GM21447 (cell line): Measurements from ENCODE around the gene TNP2.

Experiments used
- ATAC-seq: cut with Tn5 transposase; IDR thresholded peaks from one replicate; pipeline ENCODE4 v1.9.1; 2021; ENCODE audit not compliant: unreplicated experiment

Gene TNP2

DNA sequence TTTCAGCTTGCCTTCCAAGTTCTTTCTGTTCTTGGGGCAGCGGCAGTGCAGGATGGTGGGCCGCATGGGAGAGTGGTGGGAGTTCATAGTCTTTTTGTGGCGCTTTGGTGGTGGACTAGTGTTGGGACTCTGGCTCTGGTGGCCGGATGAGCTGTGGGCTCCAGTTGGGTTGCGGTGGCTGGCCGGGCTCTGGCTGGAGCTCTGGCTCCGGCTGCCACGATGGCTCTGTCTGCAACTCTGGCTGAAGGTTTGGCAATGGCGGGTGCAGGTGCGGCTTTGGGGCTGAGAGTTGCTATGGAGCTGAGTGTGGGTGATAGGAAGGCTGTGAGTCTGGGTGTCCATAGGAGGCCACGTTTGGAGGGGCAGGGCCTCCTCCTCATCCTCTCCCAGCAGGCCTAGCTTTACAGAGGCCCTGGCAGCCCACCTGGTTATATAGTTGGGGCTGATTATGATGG, at the start of gene TNP2:
TSS of gene TNP2 (minus strand) at position 405 of the 455 bp plus-strand sequence. CDS start at position 342, 63 bp downstream.
- no peak for ATAC-seq

DNA sequence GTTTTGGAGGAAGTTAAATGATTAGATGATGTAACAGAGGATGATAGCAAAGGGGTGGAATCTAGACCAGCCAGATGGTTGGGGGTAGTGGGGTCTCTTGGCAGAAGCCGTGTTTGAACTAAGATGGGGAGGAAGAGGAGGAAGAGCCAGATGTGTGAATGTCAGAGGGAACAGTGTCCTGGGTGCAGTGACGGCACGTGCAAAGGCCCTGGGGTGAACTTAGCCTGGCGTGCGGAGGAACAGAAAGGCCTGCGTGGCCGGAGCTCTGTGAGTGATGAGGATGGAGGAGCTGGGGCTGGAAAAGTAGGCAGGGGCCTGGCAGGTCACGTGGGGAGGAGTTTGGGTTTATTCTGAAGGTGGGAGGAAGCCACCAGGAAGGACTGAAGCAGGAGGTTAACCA, 49.7 kb upstream of the TNP2 start:
- ATAC-seq, result no peak

DNA sequence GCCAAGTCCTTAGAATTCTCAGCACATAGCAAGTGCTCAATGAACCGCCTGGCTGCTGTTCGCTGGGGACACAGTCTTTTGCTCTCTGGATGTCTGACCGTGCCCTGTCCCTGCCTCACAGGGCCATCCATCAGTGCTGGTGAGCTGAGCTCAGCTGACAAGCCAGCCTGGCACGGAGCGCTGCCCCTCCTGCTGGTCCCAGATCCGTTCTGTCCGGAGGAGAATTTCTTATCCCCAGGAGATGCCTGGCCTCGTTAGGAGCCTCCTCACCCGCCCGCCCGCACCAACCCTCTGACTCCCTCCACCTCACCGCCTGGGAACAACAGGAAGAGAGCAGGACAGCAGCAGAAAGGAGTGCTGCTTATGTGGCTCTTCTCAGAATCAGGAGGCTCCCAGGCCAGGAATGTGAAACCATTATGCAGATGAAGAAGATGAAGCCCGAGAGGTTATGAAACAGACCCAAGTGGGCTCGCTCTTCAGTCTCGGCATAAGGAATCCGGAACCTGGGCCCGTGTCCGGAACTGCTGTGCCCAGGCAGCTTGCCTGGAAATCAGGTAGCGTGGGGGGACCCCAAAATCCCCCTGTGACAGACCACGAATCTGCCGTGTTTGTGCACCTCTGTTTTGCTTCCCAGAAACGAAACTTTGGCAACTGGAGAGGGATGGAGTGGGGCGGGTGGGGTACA, 47.3 kb upstream of the TNP2 start:
- no peak for ATAC-seq

DNA sequence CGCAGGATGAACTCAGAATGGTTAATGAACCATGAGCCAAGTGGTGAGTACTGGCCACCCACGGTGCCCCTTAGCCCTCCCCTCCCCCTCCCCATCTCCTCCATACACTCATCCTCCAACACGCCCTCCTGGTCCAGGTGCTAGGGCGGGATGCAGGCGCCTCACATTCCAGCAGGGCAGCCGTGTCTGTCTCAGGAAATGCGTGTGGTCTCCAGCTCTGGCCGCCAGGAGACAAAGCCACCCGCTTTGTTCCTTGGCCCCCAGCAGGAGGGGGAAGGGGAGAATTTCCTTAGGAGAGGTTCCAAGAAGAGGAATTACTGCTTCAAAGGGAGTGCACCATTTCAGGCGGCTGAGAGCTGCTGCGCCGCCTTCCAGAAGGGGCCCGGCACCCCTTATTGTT, 46.4 kb upstream of the TNP2 start:
- ATAC-seq, result no peak

DNA sequence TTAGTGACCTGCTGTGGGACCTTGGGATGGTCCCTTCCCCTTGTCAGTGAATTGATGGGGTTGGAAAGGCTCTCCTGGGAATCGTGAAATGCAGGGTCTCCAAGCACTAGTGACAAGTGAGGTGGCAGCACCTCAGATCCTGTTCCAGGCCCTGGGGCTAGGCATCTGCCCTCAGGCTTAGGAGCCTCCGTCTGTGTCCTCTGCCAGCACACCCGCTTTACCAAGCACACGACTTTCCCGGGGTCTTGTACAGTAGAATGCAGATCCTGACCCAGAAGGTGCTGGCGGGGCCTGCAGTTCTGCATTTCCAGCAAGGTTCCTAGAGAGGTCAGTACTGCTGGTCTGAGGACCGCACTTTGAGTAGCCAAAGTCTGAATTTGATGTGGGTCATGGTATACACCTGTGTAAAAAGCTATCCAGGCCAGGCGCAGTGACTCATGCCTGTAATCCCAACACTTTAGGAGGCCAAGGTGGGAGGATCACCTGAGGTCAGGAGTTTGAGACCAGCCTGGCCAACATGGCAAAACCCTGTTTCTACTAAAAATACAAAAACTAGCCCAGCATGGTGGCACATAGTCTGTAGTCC, 45.3 kb upstream of the TNP2 start:
- ATAC-seq, result no peak

DNA sequence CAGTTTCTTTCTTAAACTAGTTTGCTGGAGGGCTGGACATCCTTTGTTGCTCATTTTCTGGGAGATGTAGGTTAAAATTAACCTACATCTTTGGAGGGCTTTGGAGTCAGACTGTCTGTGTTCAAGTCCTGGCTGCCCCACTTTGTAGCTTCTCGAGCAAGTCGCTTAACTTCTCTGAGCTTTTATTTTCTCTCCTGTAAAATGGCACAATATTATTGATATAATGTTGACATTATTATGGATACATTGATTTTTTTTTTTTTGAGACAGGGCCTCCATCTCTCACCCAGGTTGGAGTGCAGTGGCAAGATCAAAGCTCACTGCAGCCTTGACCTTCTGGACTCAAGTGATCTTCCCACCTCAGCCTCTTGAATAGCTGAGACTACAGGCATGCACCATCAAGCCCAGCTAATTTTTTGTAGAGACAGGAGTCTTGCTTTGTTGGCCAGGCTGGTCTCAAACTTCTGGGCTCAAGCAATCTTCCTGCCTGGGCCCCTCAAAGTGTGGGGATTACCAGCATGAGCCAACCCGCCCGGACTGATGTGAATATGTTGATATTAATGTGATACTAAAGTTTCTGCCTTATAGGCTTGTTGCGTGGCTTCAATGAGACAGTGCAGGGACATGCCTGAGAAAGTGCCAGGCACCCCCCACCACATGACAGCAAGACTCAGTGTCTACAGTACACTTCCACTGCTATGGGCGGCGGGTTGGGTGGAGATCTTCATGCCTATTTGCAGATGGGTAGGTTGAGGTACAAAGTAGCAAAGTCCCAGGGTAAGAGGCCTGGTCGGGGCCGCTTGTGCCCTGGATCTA, 44.6 kb upstream of the TNP2 start:
- ATAC-seq, result no peak

DNA sequence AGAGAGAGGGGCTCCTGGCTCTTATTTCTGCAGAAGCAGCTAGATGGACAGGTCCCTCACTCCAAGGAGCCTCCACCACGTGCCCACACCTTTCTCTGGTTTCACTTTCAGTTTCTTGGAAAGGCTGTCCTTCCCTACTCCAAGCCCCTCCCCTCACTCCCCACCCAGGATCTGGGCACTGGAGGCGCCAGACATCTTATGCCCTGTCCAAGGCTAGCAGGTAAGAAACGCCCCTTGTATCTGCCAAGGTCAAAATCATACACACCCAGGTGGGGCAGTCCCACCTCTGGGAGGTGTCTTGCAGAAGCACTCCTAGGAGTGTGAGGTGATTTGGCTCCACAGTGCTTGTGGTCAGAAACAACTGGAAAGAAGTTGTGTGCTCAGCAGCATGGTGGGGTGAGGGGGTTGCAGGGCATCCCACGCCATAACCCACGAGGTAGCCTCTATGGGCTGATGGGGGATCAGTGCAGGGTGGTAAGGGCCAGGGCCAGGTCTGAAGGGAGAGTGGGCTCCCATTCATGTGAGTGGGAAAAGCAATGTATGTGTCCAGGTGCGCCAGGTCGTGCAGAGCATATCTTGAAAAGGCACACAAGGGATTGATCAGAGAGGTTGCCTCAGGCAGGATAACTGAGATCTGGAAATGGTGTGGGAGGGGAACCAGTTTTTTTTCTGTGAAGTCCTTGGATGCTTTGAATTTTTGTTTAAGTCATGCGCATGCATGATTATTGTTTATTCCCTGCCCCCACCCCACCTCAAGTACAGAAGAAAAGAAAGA, 43.8 kb upstream of the TNP2 start:
- ATAC-seq, result no peak

DNA sequence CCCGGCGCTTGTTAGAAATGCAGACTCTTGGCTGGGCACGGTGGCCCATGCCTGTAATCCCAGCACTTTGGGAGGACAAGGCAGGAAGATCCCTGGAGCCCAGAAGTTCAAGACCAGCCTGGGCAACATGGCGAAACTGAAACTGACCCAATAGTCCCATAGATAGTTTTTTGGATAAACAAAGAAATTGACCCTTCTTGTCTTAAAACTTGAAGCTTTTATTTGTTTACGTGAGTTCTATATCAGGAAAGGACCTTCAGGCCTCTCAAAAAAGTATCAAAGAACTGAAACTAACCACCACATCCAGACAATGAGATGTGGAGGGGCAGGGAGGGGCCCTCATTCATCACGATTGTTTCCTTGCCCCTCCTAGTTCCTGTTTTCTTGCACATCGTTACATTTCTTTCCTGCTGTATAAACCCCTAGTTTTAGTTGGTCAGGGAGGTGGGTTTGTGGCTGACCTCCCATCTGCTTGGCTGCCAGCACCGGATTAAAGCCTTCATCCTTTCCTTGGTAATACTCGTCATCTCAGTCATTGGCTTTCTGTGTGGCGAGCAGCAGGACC, 42.0 kb upstream of the TNP2 start:
- ATAC-seq, result peak; percentile 30

DNA sequence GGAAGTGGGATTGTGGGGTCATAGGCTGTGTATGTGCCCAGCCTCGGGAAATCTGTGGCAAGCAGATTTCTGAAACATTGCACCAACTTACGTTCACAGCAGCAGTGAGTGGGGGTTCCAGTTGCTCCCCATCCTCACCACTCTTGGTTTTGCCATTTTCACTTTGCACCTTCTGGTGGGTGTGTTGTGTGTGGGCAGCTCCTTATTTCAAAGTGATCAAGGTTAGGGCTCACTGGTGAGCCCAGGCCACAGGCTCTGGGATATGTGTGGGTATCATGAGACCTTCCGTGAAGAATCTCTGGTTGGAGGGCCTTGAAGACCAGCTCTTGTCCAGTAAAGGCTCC, 41.5 kb upstream of the TNP2 start:
- no peak for ATAC-seq

DNA sequence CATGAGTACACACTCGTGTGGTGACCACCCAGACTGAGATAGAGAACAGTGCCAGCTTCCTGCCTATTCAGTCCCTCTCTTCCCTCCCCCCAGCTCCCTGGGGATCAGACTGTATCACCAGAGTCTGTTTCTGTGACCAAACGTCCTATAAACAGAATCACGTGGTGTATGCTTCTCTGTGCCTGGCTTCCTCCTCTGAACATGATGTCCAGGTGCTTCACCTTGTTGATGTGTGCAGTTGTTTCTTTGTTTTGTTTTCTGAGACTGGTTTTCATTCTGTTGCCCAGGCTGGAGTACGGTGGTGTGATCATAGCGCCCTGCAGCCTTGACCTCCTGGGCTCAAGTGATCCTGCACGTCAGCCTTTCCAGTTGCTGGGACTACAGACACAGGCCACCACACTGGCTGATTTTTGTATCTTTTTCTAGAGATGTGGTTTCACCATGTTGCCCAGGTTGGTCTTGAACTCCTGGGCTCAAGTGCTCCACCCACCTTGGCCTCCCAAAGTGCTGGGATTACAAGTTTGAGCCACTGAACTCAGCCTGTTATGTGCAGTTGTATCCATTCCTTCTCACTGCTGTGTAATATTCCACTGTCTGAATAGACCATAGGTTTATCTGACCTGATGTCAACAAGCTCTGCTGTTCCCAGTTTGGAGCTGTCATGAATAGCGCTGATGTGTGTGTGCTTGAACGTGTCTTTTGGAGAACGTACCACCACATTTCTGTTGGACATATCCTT, 40.9 kb upstream of the TNP2 start:
- peak; percentile 40 for ATAC-seq

DNA sequence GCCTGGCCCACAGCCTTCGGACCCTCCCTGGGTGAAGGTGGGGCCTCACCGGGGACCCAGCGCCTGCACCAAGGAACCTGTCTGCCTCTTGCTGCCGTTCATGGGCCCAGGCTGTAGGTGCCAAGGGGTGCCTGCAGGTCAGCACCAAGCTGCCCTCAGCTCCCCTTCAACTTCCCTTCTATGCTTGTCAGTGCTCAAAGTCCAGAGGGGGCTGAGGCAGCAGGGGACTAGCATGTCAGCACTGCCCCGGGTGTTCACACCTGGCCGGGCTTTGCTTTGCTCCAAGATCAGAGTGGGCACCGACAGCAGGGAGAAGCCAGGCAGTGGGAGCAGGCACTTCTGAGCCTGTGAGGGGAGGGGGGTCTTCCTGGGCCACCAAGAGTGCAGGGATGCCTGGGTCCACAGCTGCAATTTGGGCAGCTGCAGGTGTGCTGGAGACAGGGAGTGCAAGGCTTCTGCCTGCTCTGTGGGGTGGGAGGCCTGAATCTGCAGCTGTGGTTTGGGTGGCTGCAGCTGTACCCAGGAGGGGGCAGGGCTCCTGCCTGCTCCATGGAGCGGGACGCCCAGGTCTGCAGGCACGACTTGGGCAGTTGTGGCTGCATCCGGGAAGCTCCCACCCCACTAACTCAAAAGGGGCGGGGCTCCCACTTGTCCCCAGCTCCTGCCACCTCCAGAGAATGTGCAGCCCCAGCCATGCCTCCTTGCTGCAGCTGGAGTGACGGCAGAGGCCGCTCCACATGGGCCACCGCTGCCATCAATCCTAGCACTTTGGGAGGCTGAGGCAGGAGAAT, 39.6 kb upstream of the TNP2 start:
- ATAC-seq, result peak; percentile 35

DNA sequence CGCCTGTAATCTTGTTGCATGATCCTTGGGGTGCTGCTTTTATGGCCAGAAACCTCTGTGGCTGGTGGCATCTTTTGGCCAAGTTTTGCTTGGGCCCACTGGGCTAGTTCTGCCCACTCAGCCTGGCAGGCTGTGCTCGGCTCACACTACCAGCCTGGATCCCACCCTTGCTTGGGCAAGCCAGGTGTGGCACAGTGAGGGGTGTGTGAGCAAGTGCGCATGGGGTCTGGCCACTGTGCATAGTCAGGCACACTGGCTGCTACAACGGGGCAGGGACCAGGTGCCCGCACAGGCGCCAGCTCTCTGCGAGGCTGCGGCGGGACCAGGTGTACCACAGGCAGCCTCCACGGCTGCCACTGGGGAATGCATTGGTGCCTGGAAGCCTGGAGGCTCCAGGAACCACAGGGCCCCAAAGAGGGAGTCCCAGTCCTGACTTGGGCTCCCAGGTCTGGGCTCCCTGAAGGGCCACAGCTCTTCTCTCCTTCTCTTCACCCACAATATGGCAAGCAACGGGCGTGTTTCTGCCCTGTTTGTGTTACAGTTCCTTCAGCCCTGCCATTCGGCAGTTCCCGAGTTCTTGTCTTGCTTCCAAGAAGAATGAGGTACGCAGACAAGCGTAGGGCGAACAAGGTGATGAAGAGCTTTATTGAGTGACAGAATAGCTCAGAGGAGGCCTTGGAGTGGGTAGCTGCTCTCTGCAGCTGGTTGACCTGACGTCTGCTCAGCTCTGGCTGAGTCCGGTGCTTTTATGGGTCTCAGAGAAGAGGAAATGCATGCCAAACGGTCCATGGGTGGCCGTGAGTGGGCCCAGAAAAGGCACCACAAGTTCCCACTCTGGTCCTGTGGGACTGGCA, 38.7 kb upstream of the TNP2 start:
- ATAC-seq, result no peak

DNA sequence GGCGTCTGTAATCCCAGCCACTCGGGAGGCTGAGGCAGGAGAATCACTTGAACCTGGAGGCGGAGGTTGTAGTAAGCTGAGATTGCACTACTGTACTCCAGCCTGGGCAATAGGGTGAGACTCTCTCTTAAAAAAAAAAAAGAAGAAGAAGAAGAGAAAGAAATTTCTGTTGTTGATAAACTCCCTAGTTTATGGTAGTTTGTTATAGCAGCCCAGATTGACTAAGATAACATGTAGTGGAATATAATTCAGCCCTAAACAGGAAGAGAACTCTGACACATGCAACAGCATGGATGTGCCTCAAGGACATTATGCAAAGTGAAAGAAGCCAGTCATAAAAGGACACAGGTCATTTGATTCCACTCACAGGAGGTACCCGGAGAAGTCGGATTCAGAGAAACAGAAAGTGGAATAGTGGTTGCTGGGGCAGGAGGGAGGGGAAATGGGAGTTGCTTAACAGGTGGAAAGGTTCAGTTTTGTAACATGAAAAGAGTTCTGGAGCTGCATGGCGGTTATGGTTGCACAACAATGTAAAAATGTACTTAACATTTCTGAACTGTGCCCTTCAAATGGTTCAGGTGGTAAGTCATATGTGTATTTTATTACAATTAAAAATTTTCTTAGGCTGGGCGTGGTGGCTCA, 38.0 kb upstream of the TNP2 start:
- ATAC-seq, result no peak

DNA sequence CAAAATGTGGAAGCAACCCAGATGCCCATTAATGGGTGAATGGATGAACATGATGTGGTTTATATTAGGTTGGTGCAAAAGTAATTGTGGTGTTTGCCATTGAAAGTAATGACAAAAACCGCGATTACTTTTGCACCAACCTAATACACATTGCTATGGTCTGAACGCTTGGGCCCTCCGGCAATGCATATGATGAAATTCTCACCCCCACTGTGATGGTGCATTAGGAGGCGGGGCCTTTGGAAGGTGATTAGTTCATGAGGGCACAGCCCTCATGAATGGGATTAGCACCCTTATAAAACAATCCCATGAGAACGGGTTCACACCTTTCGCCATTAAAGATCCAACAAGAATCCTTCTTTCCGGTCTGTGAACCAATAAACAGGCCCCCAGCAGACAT, 37.3 kb upstream of the TNP2 start:
- no peak for ATAC-seq

DNA sequence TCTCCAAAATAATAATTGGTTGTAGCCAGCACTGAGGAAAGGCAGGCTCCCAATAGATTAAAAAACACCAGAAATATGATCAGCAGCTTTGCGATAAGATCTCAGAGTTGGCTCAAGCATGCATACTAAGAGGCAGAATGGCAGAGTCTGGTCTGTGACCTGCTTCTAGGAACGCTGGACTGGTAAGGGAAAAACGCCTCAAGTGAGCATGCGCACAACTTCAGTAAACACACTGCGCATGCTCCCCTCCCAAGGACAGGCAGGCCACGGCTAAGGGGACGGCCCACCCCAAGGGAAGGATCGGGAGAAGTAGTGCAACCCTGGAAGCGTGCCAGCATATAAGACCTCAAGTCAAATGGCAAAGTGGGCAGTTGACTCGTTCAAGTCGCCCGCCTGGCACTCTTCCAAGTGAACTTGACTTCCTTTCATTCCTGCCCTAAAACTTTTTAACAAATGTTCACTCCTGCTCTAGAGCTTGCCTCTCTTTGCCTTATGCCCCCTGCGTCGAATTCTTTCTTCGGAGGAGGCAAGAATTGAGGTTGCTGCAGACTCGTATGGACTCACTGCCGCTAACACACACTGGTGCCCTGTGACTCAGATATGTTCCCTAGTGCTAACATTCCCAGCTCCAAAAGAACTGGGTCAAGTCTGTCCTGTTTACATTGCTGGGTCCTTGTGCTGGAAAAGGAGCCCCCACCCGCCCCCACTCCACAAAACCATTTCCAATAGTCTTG, 34.4 kb upstream of the TNP2 start:
- no peak for ATAC-seq

DNA sequence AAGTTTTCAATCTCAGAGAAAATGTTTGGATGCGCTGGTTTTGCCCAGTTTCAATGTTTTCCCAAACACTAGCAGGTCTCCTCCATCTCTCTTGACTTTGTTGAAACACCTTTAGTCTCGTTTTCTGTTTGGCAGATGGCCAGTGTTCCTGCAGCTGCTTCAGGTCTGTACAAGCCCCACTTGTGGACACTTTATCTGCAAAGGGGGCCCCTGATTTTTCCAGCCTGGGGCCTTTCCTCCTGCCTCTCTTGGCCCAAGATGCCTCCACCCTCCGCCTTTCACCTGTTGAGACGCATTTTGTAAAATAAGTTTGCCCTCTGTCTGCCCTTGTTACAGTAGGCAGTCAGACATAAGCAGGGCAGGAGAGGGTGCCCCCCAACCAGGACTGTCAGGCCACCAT, 33.9 kb upstream of the TNP2 start:
- ATAC-seq, result no peak

DNA sequence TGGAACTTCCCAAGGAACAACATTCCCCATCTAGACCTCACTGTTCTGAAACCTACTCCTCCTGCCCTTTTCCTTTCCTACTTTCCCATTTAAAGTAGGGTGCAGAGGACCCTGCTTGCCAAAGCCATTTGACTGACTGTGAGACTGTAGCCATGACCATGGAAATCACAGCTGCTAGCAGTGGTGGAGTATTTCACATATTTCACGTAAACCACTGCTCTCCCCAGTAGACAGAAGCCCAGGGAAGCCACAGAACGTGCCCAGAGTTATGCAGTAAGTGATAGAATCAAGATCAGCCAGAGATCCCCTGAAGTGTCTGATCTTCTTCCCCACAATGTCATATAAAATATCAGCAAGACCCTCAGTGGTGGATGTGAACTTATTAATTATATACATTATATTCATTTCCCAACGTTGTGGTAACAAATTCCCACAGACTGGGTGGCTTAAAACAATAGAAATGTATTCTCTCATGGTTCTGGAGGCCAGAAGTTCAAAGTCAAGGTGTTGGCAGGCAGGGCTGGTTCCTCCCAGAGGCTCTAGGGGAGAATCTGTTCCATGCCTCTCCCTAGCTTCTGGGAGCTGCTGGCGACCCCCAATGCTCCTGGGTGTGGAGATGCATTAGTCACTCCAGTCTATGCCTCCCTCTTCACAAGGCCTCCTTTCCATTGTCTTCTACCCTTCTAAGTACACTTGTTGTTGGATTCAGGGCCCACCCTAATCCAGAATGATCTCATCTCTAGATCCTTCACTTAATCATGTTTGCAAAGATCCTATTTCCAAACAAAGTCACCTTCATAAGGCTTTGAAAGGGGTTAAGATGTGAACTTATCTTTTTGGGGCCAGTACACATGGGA, 32.7 kb upstream of the TNP2 start:
- ATAC-seq, result no peak
